Measurements from ENCODE around the gene PCNX3. TPM values are rescaled to one million over a fixed set of nuclear protein-coding genes. Genes with fewer than 3 reads are reported as not detected.

PCNX3 gene
- total RNA-seq, 1 experiment from 2014 or later: 50.4 TPM

GRCh38 chr11:65611028-65611757, 4.4 kb upstream of the PCNX3 start:
- H3K27ac ChIP-seq (ENCODE audit: low read depth, low read length): no peak overlapping the region
- RAD21 ChIA-PET (ENCODE audit: low non-redundant PET in 1 of 2, low total read pairs in 2 of 2, uncharacterized antibody in 2 of 2, unreplicated experiment in 2 of 2): no interaction called here
- CTCF ChIA-PET: no interaction called here

More at GRCh38 chr11:65611028-65611757, 4.4 kb upstream of the PCNX3 start:
- H3K9ac ChIP-seq (ENCODE audit: low read length): no peak overlapping the region
- H3K9me2 ChIP-seq (ENCODE audit: insufficient read depth): no peaks in the 10 kb centered on the region
- intact Hi-C loops (cut with micrococcal nuclease): no loop called here
- H3K9me3 ChIP-seq (ENCODE audit: control insufficient read depth in 1 of 2, insufficient read depth in 1 of 2, low read depth in 1 of 2, low read length in 2 of 2): no peaks in the 10 kb centered on the region
- H3K4me2 ChIP-seq (ENCODE audit: low read length): no peak overlapping the region
- H3K4me3 ChIP-seq (replicated peaks in 1 of 2; ENCODE audit: low read depth in 1 of 2, low read length in 2 of 2): no peak overlapping the region
- H3K27me3 ChIP-seq (ENCODE audit: insufficient read depth, low read length): no peaks in the 10 kb centered on the region
- peaks cover 13 to 61% of the 10 kb centered on the region in 2 experiments for H3K4me1 ChIP-seq (ENCODE audit: control insufficient read depth in 1 of 2, insufficient read depth in 2 of 2, low read length in 2 of 2)
- no TSS peak for BruUV-seq (replicated peaks)
- ATAC-seq (no peak), DNase-seq (ENCODE audit: low read depth, low spot score) (no peak)
- peaks cover 52% of the 10 kb centered on the region for H3K79me2 ChIP-seq (ENCODE audit: insufficient read depth, low read length)
- no peak for TF ChIP-seq FOSL1 (IDR thresholded peaks at IDR 0.05; ENCODE audit: low read depth)
- TF ChIP-seq ZNF274 (IDR thresholded peaks at IDR 0.05; ENCODE audit: low read depth, low read length): no peak
- no peak for TF ChIP-seq POLR2A (IDR thresholded peaks at IDR 0.05; ENCODE audit: borderline replicate concordance, extremely low read depth, insufficient read depth, insufficient read length)
- TF ChIP-seq, protein P1, sequence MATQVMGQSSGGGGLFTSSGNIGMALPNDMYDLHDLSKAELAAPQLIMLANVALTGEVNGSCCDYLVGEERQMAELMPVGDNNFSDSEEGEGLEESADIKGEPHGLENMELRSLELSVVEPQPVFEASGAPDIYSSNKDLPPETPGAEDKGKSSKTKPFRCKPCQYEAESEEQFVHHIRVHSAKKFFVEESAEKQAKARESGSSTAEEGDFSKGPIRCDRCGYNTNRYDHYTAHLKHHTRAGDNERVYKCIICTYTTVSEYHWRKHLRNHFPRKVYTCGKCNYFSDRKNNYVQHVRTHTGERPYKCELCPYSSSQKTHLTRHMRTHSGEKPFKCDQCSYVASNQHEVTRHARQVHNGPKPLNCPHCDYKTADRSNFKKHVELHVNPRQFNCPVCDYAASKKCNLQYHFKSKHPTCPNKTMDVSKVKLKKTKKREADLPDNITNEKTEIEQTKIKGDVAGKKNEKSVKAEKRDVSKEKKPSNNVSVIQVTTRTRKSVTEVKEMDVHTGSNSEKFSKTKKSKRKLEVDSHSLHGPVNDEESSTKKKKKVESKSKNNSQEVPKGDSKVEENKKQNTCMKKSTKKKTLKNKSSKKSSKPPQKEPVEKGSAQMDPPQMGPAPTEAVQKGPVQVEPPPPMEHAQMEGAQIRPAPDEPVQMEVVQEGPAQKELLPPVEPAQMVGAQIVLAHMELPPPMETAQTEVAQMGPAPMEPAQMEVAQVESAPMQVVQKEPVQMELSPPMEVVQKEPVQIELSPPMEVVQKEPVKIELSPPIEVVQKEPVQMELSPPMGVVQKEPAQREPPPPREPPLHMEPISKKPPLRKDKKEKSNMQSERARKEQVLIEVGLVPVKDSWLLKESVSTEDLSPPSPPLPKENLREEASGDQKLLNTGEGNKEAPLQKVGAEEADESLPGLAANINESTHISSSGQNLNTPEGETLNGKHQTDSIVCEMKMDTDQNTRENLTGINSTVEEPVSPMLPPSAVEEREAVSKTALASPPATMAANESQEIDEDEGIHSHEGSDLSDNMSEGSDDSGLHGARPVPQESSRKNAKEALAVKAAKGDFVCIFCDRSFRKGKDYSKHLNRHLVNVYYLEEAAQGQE (IDR thresholded peaks at IDR 0.05; ENCODE audit: low read depth): no peak
- no peak for TF ChIP-seq EGR1 (IDR thresholded peaks at IDR 0.05; ENCODE audit: low read depth)
- no peak for TF ChIP-seq CBX3 (IDR thresholded peaks at IDR 0.05; ENCODE audit: low read depth)
- TF ChIP-seq, protein P2, sequence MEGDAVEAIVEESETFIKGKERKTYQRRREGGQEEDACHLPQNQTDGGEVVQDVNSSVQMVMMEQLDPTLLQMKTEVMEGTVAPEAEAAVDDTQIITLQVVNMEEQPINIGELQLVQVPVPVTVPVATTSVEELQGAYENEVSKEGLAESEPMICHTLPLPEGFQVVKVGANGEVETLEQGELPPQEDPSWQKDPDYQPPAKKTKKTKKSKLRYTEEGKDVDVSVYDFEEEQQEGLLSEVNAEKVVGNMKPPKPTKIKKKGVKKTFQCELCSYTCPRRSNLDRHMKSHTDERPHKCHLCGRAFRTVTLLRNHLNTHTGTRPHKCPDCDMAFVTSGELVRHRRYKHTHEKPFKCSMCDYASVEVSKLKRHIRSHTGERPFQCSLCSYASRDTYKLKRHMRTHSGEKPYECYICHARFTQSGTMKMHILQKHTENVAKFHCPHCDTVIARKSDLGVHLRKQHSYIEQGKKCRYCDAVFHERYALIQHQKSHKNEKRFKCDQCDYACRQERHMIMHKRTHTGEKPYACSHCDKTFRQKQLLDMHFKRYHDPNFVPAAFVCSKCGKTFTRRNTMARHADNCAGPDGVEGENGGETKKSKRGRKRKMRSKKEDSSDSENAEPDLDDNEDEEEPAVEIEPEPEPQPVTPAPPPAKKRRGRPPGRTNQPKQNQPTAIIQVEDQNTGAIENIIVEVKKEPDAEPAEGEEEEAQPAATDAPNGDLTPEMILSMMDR (IDR thresholded peaks at IDR 0.05 in 2 of 3, conservative IDR thresholded peaks at IDR 0.05 in 1 of 3; ENCODE audit: borderline replicate concordance in 1 of 3, insufficient read depth in 1 of 3, low read depth in 2 of 3, low read length in 2 of 3): no peak
- TF ChIP-seq, protein P3, sequence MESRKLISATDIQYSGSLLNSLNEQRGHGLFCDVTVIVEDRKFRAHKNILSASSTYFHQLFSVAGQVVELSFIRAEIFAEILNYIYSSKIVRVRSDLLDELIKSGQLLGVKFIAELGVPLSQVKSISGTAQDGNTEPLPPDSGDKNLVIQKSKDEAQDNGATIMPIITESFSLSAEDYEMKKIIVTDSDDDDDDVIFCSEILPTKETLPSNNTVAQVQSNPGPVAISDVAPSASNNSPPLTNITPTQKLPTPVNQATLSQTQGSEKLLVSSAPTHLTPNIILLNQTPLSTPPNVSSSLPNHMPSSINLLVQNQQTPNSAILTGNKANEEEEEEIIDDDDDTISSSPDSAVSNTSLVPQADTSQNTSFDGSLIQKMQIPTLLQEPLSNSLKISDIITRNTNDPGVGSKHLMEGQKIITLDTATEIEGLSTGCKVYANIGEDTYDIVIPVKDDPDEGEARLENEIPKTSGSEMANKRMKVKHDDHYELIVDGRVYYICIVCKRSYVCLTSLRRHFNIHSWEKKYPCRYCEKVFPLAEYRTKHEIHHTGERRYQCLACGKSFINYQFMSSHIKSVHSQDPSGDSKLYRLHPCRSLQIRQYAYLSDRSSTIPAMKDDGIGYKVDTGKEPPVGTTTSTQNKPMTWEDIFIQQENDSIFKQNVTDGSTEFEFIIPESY (IDR thresholded peaks at IDR 0.05; ENCODE audit: extremely low read depth, insufficient replicate concordance, low read length): no peak
- no peak for TF ChIP-seq EZH2 (IDR thresholded peaks at IDR 0.05)
- peaks cover 0 to 8% of the 10 kb centered on the region in 2 experiments; a peak in 2 of 4 replicates for H3K36me3 ChIP-seq (ENCODE audit: control insufficient read depth in 1 of 2, insufficient read depth in 2 of 2, low read length in 2 of 2)
- H4K20me1 ChIP-seq (ENCODE audit: insufficient read depth): no peaks in the 10 kb centered on the region
- H2AFZ ChIP-seq (ENCODE audit: low read depth, low read length, poor library complexity, severe bottlenecking): no peak overlapping the region
- POLR2A ChIA-PET: no interaction called here

Data from HCT116 (cell line).